ENCODE results near the gene PPARGC1A. TPM values are rescaled to one million over a fixed set of nuclear protein-coding genes. Genes with fewer than 3 reads are reported as not detected.

The PPARGC1A gene
- total RNA-seq (100 to 1,000 TPM in 1 of 9 donors, 10 to 100 TPM in 8; 47.2 to 103 (median 84.4) TPM), polyA plus RNA-seq (10 to 100 TPM; 25.4 to 25.6 TPM)
- long read RNA-seq, donor 1, full-length matches to known transcripts, result 9 of 31 reads
- long read RNA-seq, donor 1, partial matches to known transcripts, result 8 of 31 reads
- long read RNA-seq, donor 1, other reads (novel, unspliced or antisense), result 14 of 31 reads
- long read RNA-seq, donor 2, full-length matches to known transcripts, result 43 of 95 reads
- long read RNA-seq, donor 2, partial matches to known transcripts, result 24 of 95 reads
- long read RNA-seq, donor 2, other reads (novel, unspliced or antisense), result 28 of 95 reads
- long read RNA-seq, donor 3, full-length matches to known transcripts, result 6 of 23 reads
- long read RNA-seq, donor 3, partial matches to known transcripts, result 5 of 23 reads
- long read RNA-seq, donor 3, other reads (novel, unspliced or antisense), result 12 of 23 reads

GRCh38 chr4:23889814-23890341, at the start of gene PPARGC1A:
PPARGC1A (minus strand) TSS chr4:23890047; CDS start chr4:23889957, 90 bp downstream.
- peak in 1 of 2 donors; percentile 84 for TF ChIP-seq POLR2A (IDR thresholded peaks at IDR 0.05)
- no peak for TF ChIP-seq CTCF (IDR thresholded peaks at IDR 0.05)
- H3K9me3 ChIP-seq, result no peaks in the 10 kb centered on the region
- intact Hi-C loops (cut with DNase I), result loop anchor here in 7 of 10 donors (1.0 to 10.0 kb wide), 6 partner anchors 39 to 357 kb away; no protein-coding TSS in a partner anchor
- H3K4me3 ChIP-seq, result peak within 1 kb of the TSS; percentile 39 to 73 (median 58)
- ATAC-seq (peak; percentile 91 to 95 (median 94)), DNase-seq (peak in 4 of 5 donors; percentile 73 to 82 (median 78))
- no peaks in the 10 kb centered on the region for H3K27me3 ChIP-seq
- H3K4me1 ChIP-seq, result peaks cover 0 to 14% (median under 1%) of the 10 kb centered on the region in 12 donors
- no peaks in the 10 kb centered on the region for H3K36me3 ChIP-seq
- H3K27ac ChIP-seq, result peak within 1 kb of the TSS; percentile 80 to 94 (median 86)
- 0 to 5% (median 1%) methylated on average over 10 of the region's 10 CpGs for WGBS, 4 donors

GRCh38 chr4:23938796-23939195, 48.9 kb upstream of the PPARGC1A start:
- no peaks in the 10 kb centered on the region for H3K9me3 ChIP-seq
- H3K27me3 ChIP-seq, result no peaks in the 10 kb centered on the region
- DNase-seq (no peak), ATAC-seq (no peak)
- no peak overlapping the region for H3K27ac ChIP-seq
- intact Hi-C loops (cut with DNase I), result loop anchor here in 2 of 10 donors (5.0 to 10.0 kb wide), 3 partner anchors 484 to 574 kb away; no protein-coding TSS in a partner anchor
- H3K4me3 ChIP-seq, result no peak overlapping the region
- H3K36me3 ChIP-seq, result no peaks in the 10 kb centered on the region
- no peak for TF ChIP-seq POLR2A (IDR thresholded peaks at IDR 0.05)
- no peak for TF ChIP-seq CTCF (IDR thresholded peaks at IDR 0.05)
- WGBS, 4 donors, result 86 to 97% (median 92%) methylated on average over 1 of the region's 1 CpG
- peaks cover 0 to 14% (median 3%) of the 10 kb centered on the region in 12 donors for H3K4me1 ChIP-seq

GRCh38 chr4:23937173-23937572, 47.3 kb upstream of the PPARGC1A start:
- ATAC-seq (no peak), DNase-seq (no peak)
- intact Hi-C loops (cut with DNase I), result loop anchor here in 2 of 10 donors (5.0 to 10.0 kb wide), 3 partner anchors 482 to 572 kb away; no protein-coding TSS in a partner anchor
- Histone ChIP-seq H3K36me3 (no peaks in the 10 kb centered on the region), H3K4me3 (no peak overlapping the region), H3K4me1 (peaks cover 0 to 24% (median 4%) of the 10 kb centered on the region in 12 donors), H3K9me3 (no peaks in the 10 kb centered on the region), H3K27ac (no peak overlapping the region), H3K27me3 (no peaks in the 10 kb centered on the region)
- WGBS, 4 donors, result 59 to 67% (median 63%) methylated on average over 2 of the region's 2 CpGs
- TF ChIP-seq POLR2A (IDR thresholded peaks at IDR 0.05), result no peak
- TF ChIP-seq CTCF (IDR thresholded peaks at IDR 0.05), result no peak

- TF ChIP-seq CTCF (IDR thresholded peaks at IDR 0.05), result peak in 2 of 12 donors; percentile 11 to 30
- TF ChIP-seq POLR2A (IDR thresholded peaks at IDR 0.05), result no peak
- no peaks in the 10 kb centered on the region for H3K9me3 ChIP-seq
- ATAC-seq, result peak; percentile 47 to 80 (median 70)
- DNase-seq, result peak; percentile 64 to 86 (median 76)
- no peaks in the 10 kb centered on the region for H3K27me3 ChIP-seq
- H3K27ac ChIP-seq, result peak overlapping the region; percentile 23 to 95 (median 80)
- 23 to 33% (median 28%) methylated on average over 3 of the region's 3 CpGs for WGBS, 4 donors
- intact Hi-C loops (cut with DNase I), result loop anchor here in 6 of 10 donors (5.0 to 10.0 kb wide), 7 partner anchors 48 to 570 kb away; no protein-coding TSS in a partner anchor
- H3K4me3 ChIP-seq, result no peak overlapping the region
- H3K4me1 ChIP-seq, result peaks cover 0 to 44% (median 9%) of the 10 kb centered on the region in 12 donors
- H3K36me3 ChIP-seq, result no peaks in the 10 kb centered on the region
Observed at GRCh38 chr4:23934915-23935314, 45.1 kb upstream of the PPARGC1A start.

All from heart left ventricle (tissue), 16 donors.